HG03342 (cell line): ENCODE results near the gene CRYGD.
"Not testable (repeated sequence)": the region's sequence is repeated elsewhere in the genome, so short reads cannot be mapped to it uniquely, and the experiment has no call there.

ENCODE experiments used
- ATAC-seq: cut with Tn5 transposase; IDR thresholded peaks from one replicate; pipeline ENCODE4 v1.9.1; 2021; ENCODE audit warnings: mild to moderate bottlenecking, moderate library complexity; ENCODE audit not compliant: unreplicated experiment

The CRYGD gene

DNA sequence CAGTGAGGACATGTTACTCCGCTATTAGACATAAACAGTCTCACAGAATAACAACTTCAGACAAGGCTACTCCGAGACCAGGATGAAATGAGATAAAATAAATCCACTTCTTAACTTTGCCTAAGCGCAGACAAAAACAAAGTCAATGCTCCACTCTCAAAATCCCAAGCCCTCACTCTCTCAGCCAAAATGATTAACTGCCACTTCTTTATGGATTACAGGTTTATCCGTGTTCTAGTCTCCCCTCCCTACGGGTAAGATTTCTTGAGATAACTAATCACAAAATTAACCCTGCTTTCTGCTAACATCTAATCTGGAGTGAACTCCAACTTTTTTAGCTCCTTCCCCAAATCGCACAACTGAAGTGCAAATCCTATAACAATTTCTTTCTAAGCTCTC, 6.4 kb upstream of the CRYGD start:
- no peak for ATAC-seq

DNA sequence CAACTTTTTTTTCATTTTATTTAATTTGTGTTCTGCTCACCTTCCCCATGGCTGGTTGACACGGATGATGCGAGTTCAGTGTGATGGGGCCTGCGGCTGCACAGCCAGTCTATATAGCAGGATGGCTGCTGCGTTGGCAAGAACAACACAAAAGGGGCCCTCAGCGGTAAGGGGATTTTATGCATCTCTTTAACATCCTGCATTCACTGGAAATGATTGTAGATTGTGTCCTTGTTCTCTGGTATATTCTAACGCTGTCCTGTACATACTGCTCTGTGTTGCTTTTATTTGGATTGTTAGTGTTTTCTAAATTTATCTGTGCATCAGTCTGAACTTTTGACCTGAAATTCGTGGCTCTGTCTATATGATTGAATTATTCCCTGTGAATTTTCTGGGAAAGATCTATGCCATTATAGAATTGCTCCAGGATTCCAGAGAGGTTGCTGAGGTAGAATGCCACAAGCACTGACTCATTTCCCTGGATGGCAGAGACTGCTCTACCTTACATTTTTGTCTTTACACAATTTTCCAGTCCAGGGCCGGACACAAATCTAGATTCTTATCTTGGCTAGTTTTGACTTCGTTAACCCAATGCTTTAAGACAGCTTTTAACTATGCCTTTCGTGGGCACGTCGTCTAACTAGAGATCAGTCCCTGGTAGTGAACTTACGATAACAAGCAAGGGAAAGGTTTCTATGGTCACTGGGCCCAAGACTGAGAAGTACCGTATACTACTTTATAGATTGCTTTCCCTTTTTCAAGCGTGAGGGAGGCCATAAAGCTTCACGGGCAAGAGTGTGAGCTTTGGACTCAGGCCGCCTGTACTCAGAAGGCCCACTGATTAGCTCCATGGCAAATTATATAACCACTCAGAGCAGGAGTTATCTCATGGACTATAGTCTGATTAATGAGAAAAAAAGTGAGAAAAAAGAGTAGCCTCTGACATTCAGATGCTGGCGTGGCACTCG, 5.7 kb upstream of the CRYGD start, which contains the start of gene CRYGC:
TSS of gene CRYGC (minus strand) at position 85 of the 968 bp plus-strand sequence. CDS start at position 49, 36 bp downstream.
- ATAC-seq, result no peak

DNA sequence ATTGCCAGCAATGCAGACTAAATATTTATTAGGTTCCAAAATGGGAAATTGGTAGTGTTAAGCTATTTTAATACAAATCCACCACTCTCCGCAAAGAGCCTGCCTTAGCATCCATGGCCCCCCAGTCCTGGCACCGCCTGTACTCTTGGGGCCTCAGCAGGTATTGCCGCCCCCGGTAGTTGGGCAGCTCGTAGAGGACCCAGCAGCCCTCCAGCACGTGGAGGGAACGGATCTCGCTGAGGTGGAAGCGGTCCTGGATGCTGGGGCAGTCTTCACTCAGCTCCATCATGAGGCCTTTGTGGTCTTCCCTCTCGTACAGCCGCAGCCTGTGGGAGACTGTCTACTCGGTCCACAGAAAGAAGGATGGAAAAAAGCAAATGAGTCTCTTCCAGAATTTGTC, 3.8 kb upstream of the CRYGD start:
- no peak for ATAC-seq

DNA sequence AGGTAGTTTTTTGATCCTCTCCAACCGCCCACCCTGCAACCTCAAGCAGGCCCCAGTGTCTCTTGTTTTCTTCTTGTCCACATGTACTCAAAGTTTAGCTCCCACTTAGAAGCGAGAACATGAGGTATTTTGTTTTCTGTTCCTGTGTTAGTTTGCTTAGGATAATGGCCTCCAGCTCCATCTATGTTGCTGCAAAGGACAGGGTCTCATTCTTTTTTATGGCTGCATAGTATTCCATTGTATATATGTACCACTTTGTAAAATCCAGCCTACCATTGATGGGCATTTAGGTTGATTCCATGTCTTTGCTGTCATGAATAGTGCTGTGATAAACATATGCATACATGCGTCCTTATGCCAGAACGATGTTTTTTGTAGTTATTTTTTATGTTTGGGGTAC, 2.8 kb upstream of the CRYGD start:
- no peak for ATAC-seq

DNA sequence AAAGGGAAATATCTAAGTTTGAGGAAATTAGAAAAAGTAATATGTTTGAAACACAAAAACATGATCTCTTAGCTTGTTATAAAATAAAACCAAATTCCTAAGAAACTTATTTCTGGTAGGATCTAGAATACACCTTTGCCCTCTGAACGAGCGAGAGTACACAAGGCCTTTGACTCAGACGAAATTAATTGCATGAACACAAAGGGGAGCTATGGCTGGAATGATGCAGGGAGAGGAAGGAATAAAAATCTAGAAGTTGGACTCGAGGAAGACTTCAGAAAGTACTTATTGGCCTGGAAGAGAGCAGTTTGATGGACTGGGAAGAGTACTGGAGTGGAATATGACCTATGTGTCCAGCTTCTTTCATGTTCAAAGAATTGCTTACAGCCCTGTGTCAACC, 927 bp upstream of the CRYGD start:
- ATAC-seq, result no peak

DNA sequence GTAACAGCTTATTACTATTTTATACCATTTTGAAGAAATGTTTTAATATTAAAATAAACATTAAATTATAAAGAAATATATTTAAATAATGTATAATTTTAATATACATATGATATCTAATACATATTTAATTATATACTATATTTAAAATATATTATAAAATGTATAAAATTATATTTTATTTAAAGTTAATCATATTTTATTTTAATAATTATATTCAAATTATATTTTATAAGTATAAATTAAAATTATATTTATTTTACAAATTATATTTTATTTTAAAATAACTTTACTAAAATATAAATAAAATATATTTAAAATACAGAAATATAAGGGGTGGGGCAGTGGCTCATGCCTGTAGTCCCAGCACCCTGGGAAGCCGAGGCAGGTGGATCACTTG, 2.1 kb downstream of the CRYGD start:
- no peak for ATAC-seq

DNA sequence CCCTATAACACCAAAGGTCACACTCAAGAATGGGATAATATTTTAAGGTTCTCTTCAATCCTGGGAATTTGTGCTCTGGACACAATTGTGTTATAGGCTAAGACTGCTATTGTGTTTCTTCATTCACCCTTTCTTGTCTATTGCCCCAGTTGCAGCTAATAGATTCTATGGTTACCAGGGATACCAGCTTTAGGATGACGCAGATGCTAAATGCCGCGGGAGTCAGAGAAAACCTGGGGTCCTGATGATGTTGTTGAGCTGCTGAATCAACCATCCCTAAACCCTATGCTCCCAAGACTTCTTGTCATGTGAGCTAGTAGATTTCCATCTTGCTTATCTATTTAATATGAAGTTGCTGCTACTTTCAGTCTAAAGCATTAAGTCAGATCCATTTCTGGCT, 5.4 kb downstream of the CRYGD start:
- no peak for ATAC-seq

DNA sequence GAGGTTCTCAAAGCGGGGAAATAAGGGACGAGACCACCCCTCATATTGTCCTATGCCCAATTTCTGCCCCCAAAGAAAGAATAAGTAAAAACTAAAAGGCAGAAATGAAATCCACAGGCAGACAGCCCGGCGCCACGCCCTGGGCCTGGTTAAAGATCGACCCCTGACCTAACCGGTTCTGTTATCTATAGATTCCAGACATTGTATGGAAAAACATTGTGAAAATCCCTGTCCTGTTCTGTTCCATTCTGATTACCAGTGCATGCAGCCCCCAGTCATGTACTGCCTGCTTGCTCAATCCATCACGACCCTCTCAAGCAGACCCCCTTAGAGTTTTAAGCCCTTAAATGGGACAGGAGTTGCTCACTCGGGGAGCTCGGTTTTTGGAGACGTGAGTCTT, 6.9 kb downstream of the CRYGD start:
- not testable (repeated sequence) for ATAC-seq

DNA sequence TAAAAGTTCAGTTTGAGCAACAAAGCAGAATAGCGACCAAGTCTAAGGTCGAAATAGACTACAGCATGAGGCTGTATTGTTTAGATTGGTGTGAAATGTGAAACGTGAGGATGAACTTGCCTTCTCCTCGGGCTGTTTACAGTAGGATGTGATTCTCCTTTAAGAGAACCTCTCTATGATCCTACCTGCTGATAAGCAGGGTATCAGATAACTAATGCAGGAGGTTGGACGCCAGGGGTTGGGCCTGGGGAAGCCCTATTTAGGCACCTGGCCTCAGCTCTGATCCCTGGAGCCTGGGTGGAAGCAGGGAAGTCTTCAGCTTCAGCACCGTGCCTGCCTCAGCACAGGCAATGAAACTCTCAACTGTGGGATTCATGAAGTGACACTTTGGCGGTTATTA, 11.4 kb downstream of the CRYGD start:
- ATAC-seq, result no peak

DNA sequence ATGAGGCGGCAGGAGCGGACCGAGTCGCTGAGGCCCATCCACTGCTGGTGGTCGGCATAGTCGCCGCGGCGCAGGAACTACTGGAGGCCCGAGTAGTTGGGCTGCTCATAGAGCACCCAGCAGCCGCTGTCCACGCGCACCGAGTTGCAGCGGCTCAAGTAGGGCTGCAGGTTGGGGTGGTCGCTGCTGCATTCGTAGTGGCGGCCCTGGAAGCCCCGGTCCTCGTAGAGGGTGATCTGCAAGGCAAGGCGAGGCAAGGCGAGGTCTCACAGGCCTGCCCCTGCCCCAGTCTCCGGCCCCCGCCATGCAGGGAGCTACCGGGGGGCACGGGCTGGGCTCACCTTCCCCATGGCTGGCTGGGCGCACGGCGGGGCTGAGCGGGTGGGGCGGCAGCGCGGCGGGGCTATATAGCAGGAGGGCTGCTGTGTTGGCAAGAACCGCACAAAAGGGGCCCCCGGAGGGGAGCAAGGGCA, 12.0 kb downstream of the CRYGD start:
- not testable (repeated sequence) for ATAC-seq

DNA sequence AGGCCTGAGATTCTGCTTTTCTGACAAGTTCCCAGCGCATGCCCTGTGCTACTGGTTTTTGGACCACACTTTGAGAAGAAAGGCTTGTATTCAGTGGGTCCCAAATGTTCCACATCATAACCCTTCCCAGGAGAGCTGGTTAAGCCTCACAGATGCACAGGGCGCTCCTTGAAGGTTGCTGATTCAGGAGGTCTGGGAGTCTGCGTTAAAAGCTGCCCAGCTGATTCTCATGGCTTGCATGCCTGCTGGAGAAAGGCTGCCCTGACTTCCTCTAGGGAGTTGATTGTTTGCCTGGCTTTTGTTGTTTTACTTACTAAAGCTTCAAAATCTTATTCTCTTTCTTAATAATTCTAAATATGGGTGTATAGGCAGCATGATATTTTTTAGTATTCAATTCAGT, 20.7 kb downstream of the CRYGD start:
- no peak for ATAC-seq

DNA sequence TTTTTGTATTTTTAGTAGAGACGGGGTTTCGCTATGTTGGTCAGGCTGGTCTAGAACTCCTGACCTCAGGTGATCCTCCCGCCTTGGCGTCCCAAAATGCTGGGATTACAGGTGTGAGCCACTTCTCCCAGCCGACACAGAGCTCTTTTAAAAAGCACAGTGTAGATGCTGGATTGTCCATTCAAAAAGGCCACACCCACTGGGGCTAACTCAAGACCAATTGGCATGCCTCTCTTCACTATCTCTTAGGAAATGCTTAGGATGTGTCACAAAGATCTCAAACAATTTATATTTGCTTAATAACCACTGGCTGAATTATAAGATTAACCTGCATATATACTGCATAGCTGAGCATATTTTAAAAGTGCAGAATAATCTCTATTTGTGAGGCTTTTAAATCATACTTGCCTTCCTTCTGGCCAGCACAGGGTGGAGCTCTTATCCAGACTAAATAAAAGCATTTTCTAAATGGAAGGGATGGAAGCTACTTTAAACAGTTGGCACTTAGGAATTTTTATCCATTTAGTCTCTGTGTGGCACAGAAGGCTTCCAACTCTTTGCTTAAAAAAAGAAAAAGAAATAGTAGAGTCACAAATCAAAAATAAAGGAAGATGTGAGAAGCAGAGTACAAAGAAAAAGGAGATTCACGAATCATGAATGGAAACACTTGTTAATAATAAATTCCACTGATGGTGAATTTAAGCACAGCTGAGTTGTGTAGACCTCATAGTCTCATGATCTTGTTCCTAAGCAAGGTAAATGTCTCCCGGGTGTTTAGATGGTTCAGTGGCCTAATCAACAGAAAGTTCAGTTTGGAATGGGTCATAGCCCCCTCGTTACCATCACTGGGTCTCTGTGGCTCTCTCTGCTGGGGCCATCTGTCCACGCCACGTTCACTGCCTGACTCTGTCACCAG, 22.4 kb downstream of the CRYGD start:
- no peak for ATAC-seq

DNA sequence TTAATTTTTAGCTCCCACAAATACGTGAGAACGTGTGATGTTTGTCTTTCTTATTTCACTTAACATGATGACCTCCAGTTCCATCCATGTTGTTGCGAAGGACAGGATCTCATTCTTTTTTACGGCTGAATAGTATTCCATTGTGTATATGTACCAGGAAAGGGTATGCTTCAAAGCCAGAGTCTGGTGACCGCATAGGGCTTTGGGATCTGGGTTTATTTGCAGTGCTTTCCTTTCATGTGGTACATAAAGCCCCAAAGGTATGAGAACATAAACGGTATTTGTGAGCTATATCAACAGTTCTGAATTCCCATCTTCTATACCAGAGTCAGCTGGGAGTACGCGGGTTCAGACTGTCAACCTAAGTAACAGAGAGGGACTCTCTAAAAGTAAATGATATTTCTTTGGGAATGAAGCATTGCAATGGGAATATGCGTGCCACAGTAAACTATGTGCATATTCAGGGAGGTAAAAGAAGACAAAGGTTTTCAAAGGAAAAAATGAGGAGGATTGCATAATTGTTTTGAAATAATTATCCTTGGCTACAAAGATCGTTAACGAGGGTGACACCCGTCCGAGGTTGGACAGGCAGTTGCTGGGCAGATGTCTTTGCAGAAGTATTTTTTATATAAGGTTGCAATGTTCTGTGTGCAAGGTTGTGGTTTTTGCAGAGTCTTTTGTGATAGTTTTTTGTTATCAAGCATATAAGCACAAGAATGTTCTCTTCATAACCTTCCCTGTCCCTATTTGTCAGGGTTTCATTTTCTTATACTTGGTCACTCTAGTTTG, 24.4 kb downstream of the CRYGD start:
- no peak for ATAC-seq

DNA sequence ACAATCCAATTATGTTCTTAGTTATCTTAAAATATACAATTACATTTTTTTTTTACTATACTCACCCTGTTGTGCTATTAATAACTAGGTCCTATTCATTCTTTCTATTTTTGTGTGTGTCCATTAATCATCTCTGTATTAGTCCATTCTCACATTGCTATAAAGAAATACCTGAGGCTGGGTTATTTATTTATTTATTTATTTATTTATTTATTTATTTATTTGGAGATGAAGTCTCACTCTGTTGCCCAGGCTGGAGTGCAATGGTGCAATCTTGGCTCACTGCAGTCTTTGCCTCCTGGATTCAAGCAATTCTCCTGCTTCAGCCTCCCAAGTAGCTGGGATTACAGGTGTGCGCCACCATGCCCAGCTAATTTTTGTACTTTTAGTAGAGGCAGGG, 25.6 kb downstream of the CRYGD start:
- ATAC-seq, result not testable (repeated sequence)

DNA sequence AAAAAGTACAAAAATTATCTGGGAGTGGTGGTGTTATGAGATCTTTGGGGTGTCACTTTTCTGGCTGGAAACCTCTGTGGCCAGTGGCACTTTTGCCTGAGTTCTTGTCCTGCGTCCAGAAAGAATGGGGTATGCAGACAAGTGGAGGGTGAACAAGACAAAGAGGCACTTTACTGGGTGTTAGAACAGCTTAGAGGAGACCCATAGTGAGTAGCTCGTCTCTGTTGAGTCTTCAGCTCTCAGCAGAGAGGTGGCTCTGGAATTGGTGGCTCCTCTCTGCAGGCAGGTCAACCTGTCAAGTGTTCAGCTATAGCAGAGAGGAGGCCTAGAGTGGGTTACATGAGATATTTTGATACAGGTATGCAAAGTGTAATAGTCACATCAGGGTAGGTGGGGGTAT, 26.1 kb downstream of the CRYGD start:
- no peak for ATAC-seq

DNA sequence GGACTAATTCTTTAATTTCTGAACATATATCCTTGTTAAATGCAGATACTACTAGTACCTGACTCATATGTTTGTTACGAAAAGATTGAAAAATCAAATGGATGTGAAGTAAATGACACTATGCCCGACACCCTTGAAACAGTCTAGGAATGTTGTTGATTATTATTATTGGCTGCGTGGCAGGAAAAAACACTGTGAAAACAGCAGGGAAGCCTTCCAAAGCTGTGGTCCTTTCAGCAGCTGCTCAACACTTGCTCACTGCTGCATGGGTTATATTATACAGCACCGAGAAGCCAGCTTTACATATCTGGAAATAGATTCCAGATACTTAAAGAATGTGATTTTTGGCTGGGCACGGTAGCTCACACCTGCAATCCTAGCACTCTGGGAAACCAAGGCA, 26.5 kb downstream of the CRYGD start:
- no peak for ATAC-seq

DNA sequence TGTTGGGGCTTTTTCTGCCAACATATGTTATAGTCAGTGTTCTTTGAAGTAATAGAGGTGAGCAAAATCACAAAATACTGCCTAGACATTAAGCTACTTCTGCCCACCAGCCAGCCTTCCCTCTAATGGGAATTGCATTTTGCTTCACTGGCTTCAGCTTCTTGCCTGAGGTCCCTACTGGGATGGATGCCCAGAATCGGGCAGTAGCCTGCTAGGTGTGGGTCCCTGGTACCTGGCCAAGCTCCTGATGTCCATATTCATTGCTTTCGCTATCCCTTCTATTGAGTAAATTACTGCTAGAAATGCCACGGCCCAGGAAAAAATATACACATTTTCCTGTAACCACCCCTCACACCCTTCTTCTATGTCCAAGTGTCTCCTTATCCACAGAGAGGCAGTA, 27.0 kb downstream of the CRYGD start:
- ATAC-seq, result no peak

DNA sequence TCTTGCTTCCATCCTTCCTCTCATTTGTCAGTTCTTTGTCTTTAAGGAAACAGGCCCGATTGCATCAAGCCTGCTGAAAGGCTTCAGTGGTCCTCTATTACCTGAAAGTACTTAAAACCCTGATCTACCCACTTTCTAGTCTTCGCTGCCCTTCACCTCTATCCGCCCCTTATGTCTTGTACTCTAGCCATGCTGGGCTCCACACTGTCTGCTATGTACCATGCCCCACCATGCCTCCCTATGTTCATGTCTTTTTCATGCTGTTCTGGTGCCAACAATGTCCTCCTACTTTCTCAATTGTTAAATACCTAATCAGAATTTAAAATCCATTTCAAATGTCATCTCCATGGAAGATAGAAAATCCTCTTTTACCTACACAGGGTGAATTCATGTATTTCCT, 28.2 kb downstream of the CRYGD start:
- ATAC-seq, result no peak

DNA sequence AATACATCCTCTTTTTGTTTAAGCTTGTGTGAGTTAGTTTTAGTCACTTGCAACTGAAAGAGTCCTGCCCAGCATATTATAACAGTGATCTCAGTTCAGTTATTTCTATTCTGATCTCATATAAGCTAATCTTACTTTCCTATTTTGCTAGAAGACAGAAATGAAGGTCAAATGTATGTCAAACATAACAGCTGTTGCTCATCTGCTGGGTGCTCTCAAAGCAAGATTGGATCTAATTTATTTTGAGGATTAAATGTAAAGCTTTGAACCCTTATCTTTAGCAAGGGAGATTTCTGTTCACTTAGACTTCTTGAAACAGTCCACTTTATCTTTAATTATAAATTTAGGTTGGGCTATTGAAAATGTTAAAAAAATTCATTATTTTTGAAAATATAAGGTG, 31.2 kb downstream of the CRYGD start:
- no peak for ATAC-seq

DNA sequence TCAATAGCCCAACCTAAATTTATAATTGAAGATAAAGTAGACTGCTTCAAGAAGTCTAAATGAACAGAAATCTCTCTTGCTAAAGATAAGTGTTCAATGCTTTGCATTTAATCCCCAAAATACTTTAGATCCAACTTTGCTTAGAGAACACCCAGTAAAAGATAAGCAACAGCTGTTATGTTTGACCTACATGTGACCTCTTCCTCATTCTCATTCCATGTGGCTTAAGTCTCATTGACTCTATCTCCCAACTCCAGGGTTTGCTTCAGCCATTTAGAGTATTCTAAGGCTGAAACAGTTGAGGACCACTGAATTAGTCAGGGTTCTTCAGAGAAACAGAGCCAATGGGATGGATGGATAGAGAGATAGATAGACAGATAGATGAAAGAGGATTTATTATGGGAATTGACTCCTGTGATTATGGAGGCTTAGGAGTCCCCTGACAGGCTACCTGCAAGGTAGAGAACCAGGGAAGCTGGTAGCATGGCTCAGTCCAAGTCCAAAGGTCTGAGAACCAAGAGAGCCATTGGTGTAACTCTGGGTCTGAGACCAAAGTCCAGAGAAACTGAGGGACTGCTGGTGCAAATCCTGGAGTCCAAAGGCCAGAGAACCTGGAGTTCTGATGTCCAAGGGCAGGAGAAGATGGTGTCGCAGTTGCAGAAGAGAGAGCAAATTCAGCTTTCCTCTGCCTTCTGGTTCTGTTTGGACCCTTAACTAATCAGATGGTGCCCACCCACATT, 32.1 kb downstream of the CRYGD start:
- ATAC-seq, result no peak
